GM21717 (cell line): Measurements from ENCODE around the gene SOHLH1.

Experiments used
- ATAC-seq: cut with Tn5 transposase; IDR thresholded peaks from one replicate; pipeline ENCODE4 v1.9.1; 2021; ENCODE audit warnings: mild to moderate bottlenecking, moderate library complexity; ENCODE audit not compliant: unreplicated experiment

SOHLH1 gene

GRCh38 chr9:135705376-135705775 is 6.1 kb upstream of the SOHLH1 start:
- ATAC-seq: no peak

GRCh38 chr9:135704483-135704882 is 5.2 kb upstream of the SOHLH1 start:
- no peak for ATAC-seq

- ATAC-seq: no peak
These were observed 4.4 kb upstream of the SOHLH1 start for GRCh38 chr9:135703726-135704125.

- no peak for ATAC-seq
These were observed 2.9 kb upstream of the SOHLH1 start, which contains the start of gene KCNT1 for GRCh38 chr9:135701959-135702721. Gene KCNT1, plus strand, starts transcription at chr9:135702185. Its CDS starts 74 bp downstream, at chr9:135702259.

- no peak for ATAC-seq
These were observed 2.0 kb upstream of the SOHLH1 start for GRCh38 chr9:135701067-135701958.

- ATAC-seq: no peak
These were observed 1.2 kb upstream of the SOHLH1 start for GRCh38 chr9:135700525-135700924.

GRCh38 chr9:135698767-135699166 is 514 bp downstream of the SOHLH1 start:
- ATAC-seq: no peak

GRCh38 chr9:135698236-135698635 is 1.0 kb downstream of the SOHLH1 start:
- no peak for ATAC-seq

- ATAC-seq: no peak
These were observed 2.1 kb downstream of the SOHLH1 start for GRCh38 chr9:135697226-135697625.

- ATAC-seq: no peak
These were observed 2.8 kb downstream of the SOHLH1 start for GRCh38 chr9:135696446-135696845.

- no peak for ATAC-seq
These were observed 3.6 kb downstream of the SOHLH1 start for GRCh38 chr9:135695642-135696041.

GRCh38 chr9:135695036-135695435 is 4.2 kb downstream of the SOHLH1 start:
- no peak for ATAC-seq

- ATAC-seq: no peak
These were observed 4.9 kb downstream of the SOHLH1 start for GRCh38 chr9:135694414-135694813.

- no peak for ATAC-seq
These were observed 5.5 kb downstream of the SOHLH1 start for GRCh38 chr9:135693771-135694170.

GRCh38 chr9:135693265-135693664 is 6.0 kb downstream of the SOHLH1 start:
- ATAC-seq: no peak

GRCh38 chr9:135692410-135692809 is 6.9 kb downstream of the SOHLH1 start:
- no peak for ATAC-seq

GRCh38 chr9:135690836-135691570 is 8.3 kb downstream of the SOHLH1 start:
- ATAC-seq: no peak

GRCh38 chr9:135689011-135689410 is 10.3 kb downstream of the SOHLH1 start:
- ATAC-seq: no peak

GRCh38 chr9:135687216-135687615 is 12.1 kb downstream of the SOHLH1 start:
- no peak for ATAC-seq

- no peak for ATAC-seq
These were observed 14.6 kb downstream of the SOHLH1 start for GRCh38 chr9:135684691-135685090.

- no peak for ATAC-seq
These were observed 15.8 kb downstream of the SOHLH1 start for GRCh38 chr9:135683401-135684034.
